H1 (cell line): ENCODE measurements around the gene NIFK. TPM values are rescaled to one million over a fixed set of nuclear protein-coding genes. Genes with fewer than 3 reads are reported as not detected.

Experiments used
- BCL11A ChIP-seq, 2 experiments: IDR thresholded peaks; one replicate each; pipeline ENCODE4 v1.6.1; 2011; ENCODE audit warnings: low read depth in 2 of 2, low read length in 2 of 2, mild to moderate bottlenecking in 2 of 2
- CBX5 ChIP-seq: fragments of 300-800, 300-1000 bp; sonication (generic); IDR thresholded peaks from 2 replicates; pipeline ENCODE4 v1.7.1; 2016; ENCODE audit warnings: antibody characterized with exemption, low read length, low read depth
- EGR1 ChIP-seq: IDR thresholded peaks from 2 replicates; pipeline ENCODE4 v1.6.1; 2011; ENCODE audit warnings: low read depth, low read length, borderline replicate concordance
- SAP30 ChIP-seq: fragments of 300-600 bp; sonication (generic); IDR thresholded peaks from 2 replicates; pipeline ENCODE4 v1.7.1; 2012; ENCODE audit warnings: low read length, moderate library complexity, mild to moderate bottlenecking, inconsistent platforms; ENCODE audit not compliant: insufficient read depth, insufficient replicate concordance
- SIRT6 ChIP-seq: IDR thresholded peaks from one replicate; pipeline ENCODE4 v1.7.1; 2012; ENCODE audit warnings: low read length, inconsistent platforms
- TAF1 ChIP-seq: IDR thresholded peaks from 2 replicates; pipeline ENCODE4 v1.6.1; 2011; ENCODE audit warnings: mild to moderate bottlenecking, low read depth, low read length
- polyA plus RNA-seq, 7 experiments: library from polyadenylated mRNA; depleted of rRNA in 3 of 7; stranded (reverse) in 5 of 7; unstranded in 2 of 7; fragments of >200 nt in 5 of 7; fragments of 200-250 nt in 2 of 7; gene quantifications; 1 replicate in 5 of 7; 2 replicates in 1 of 7; 4 replicates in 1 of 7; pipeline versions ENCODE4 v1.2.1 to v1.2.3, GENCODE V29; 2011 to 2013; ENCODE audit warnings: missing spikeins in 2 of 7, mixed read lengths in 2 of 7
- total RNA-seq: library from RNA; stranded (reverse); fragmentation: NEBNext Ultra II Directional; extraction: Animal tissue kit (Norgen Biotek cat#: 25700); gene quantifications from 2 replicates; pipeline ENCODE4 v1.2.1, GENCODE V29; 2021

Gene NIFK
- total and polyA plus RNA-seq, 2 of the 8 experiments (the other 6 are each of a cell fraction or from before 2014, with no cell fraction given): 24.4 to 117 TPM

DNA sequence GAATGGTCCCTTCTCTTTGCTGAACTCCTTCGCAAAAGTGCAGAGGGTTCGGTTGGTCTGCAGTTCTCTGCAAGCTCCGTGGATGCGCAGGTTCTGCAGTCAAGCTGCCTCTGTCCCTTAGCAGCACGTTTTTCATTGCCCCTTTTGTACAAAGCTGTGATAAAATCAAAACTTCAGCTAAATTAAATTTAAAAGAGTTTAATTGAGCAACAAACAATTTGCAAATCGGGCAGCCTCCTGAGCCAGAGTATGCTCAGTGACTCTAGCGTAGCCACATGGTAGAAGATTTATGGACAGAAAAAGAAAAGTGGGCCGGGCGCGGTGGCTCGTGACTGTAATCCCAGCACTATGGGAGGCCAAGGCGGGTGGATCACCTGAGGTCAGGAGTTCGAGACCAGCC lies 37.6 kb upstream of the NIFK start (continued):
- TF ChIP-seq SIRT6 (no peak), SAP30 (no peak), CBX5 (no peak), EGR1 (no peak), TAF1 (no peak), BCL11A (IDR thresholded peaks at IDR 0.05; ENCODE audit: low read depth in 2 of 2, low read length in 2 of 2) (no peak)
